Measurements from ENCODE around the gene GADD45A. TPM values are rescaled to one million over a fixed set of nuclear protein-coding genes. Genes with fewer than 3 reads are reported as not detected.
"Not testable (repeated sequence)": the region's sequence is repeated elsewhere in the genome, so short reads cannot be mapped to it uniquely, and the experiment has no call there.

The GADD45A gene, protein sequence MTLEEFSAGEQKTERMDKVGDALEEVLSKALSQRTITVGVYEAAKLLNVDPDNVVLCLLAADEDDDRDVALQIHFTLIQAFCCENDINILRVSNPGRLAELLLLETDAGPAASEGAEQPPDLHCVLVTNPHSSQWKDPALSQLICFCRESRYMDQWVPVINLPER
- total RNA-seq: 26.4 TPM

DNA sequence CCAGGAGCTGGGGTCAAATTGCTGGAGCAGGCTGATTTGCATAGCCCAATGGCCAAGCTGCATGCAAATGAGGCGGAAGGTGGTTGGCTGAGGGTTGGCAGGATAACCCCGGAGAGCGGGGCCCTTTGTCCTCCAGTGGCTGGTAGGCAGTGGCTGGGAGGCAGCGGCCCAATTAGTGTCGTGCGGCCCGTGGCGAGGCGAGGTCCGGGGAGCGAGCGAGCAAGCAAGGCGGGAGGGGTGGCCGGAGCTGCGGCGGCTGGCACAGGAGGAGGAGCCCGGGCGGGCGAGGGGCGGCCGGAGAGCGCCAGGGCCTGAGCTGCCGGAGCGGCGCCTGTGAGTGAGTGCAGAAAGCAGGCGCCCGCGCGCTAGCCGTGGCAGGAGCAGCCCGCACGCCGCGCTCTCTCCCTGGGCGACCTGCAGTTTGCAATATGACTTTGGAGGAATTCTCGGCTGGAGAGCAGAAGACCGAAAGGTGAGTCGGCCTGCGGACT is at the start of gene GADD45A:
TSS of gene GADD45A (plus strand) at position 135 of the 491 bp plus-strand sequence. CDS start at position 429, 294 bp downstream.
- DNase-seq (ENCODE audit: low read depth in 2 of 3, low spot score in 2 of 3): peak; percentile 84 to 99 (median 98)

DNA sequence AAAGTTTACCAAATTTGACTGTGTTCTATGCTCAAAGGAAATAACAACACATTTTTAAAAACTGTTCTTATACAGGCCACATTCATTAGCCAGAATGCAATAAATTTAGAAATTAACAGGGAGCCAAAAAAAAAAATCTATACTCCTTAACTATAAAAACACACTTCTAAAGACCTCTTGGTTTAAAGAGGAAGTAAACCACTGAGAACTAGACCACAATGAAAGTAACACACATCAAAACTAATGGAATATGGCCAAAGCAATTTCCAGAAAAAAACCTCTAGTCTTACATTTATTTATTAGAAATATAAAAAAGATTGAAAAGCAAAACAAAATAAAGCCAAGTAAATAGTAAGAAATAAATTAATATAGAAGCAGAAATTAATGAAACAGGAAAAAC is 48.9 kb upstream of the GADD45A start:
- DNase-seq (ENCODE audit: low read depth in 2 of 3, low spot score in 2 of 3): peak in 1 of 3 donors; percentile 57

DNA sequence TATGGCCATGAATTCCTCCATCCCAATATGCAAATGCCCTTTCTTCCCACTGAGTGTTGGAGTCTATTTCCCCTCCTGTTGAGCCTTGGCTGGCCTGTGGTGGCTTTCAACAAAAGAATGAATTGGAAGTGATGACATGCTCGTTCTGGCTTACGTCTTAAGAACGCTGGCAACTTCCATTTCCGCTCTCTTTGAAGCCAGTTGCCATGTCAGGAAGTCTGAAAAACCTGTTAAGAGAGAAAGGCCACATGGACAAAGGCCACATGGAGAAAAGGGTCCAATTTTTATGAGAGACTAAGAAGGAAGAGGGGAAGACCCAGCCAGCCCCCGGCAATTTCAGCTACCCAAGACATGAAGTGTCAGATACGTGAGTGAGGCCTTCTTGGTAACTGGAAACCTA is 45.6 kb upstream of the GADD45A start:
- DNase-seq (ENCODE audit: low read depth in 2 of 3, low spot score in 2 of 3): no peak

DNA sequence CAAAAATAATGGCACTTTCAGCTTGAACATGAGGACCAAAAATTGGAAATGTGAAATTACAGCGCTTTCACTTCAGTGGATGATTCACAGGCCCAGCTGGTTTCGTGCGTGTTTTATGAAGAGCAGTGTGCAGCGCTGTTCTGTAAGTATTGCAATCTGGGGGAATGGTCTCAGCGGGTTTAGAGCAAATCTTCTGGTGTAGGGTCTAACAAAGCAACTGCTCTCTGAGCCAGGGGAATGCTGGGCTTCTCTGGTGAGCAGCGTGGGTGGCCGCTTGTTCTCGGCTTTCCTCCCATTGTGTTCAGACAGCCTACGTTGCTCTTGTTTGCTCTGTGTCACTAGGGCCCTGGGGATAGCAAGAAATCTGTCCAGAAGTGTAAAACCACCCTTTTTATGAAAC is 42.4 kb upstream of the GADD45A start:
- DNase-seq (ENCODE audit: low read depth in 2 of 3, low spot score in 2 of 3): no peak

DNA sequence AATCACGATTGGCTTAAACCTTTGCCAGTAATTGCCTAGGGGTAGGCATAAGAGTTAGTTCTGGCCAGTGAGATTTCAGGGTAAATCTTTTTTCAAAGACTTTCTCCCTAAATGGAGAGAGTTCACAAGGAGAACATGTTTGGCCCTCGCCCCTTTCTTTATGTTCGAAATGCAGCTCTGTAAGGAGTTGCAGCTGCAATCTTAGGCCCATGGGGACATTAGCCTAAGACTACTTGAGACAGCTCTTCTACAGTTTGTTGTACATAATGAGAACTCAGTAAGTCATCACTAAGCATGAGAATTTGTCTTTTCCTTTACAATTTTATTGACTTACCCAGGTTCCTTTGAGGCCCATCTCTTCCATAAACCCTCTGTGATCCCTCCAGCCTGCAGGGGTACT is 40.4 kb upstream of the GADD45A start:
- no peak for DNase-seq (ENCODE audit: low read depth in 2 of 3, low spot score in 2 of 3)

DNA sequence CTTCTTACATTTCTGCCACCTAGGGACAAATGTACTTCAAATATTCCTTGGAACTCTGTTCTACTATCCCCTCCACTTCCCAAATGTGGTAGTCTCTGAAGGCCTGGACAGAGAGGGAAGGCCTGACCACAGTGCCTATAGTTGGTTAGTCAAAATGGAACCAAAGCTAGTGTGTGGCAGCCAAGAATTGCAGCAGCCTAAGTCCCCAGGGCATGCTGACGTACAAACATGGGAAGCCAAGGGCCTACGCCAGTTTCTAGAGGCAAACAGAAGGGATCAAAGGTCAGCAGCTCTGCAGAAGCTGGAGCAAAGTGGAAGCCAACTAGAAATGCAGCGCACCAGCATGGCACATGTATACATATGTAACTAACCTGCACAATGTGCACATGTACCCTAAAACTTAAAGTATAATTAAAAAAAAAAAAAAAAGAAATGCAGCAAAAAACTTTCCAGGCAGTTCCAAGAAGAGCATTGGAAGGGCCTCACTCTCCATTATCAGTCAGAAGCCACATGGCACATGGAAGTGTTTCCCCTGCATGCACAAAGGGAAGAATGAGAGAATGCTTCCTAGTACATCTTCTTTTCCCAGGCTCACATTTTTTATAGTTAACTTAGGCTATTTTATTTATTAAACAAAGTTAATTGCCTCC is 39.4 kb upstream of the GADD45A start:
- DNase-seq (ENCODE audit: low read depth in 2 of 3, low spot score in 2 of 3): no peak

DNA sequence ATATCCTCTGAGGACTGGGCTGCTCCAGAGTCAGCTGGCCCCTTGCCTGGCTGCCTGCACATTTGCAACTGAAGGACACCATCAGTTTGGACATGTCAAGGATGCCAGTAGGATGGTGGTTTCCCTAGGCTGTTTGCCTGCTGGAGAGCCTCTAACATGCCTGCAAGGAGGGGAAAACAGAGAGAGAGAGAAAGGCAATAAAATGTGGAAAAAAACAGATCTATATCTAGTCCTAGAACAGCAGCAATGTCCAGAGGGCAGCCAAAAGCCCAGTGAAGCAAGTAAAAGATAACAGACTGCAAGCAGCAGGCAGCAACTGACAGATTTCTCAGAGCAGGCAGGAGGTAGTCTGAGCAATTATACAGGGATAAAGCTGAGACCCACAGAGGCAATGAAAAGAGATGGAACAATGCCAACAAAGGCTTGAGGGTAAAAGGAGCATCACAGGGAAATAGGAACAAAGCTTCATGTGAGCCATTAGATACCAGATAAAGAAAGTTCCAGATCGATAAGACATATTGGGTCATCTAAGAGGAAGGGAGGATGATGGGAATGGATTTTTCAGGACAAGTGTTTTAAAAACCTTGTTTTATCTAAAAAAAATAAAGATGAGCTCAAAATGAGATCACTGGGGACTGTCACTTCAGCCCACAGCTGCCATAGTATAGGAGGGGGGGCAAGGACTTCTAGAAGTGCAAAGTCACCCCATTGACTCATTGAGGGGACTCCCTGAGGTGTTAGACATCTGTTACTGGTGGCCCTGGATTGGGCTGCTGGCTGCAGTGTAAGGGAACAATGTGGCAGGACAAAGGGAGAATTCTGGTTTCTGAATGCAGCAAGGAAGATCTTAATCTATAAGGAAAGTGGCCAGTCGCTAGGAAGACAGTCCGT is 38.6 kb upstream of the GADD45A start:
- peak in 2 of 3 donors; percentile 58 to 64 for DNase-seq (ENCODE audit: low read depth in 2 of 3, low spot score in 2 of 3)

DNA sequence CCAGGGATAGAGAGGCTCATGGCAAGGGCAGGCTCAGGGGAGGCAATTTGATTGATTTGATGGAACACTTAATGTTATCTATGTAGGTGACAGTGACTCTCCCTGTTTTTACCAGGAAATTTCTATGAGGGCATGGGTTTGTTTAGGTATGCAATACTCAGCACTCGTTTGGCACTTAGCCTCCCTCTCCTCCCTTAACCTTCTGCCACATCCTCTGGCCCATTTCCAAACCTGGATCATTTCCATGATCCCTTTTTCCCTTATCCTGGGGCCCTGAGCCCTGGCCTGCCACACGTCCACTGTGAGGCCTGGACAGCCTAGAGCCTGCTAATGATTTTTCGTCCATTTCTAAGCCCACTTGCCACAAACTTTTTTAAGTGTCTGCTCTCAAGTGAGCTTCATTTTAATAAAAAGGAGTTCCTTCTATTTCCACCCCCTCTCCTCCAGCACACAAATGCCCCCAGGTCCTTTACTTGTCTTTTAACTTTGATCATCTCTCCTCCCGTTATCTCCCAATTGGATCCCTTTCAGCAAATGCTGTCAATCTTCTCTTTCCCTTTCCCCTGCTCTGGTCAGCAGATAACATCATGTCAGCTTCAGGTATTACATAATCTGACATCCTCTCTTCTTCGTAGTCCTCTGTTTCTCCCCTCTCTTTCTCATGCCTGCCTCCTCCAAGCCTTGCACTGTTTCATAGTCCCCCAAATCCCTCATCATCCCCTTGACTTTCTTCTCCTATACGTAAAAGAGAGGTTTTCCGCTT is 37.8 kb upstream of the GADD45A start:
- DNase-seq (ENCODE audit: low read depth in 2 of 3, low spot score in 2 of 3): no peak

DNA sequence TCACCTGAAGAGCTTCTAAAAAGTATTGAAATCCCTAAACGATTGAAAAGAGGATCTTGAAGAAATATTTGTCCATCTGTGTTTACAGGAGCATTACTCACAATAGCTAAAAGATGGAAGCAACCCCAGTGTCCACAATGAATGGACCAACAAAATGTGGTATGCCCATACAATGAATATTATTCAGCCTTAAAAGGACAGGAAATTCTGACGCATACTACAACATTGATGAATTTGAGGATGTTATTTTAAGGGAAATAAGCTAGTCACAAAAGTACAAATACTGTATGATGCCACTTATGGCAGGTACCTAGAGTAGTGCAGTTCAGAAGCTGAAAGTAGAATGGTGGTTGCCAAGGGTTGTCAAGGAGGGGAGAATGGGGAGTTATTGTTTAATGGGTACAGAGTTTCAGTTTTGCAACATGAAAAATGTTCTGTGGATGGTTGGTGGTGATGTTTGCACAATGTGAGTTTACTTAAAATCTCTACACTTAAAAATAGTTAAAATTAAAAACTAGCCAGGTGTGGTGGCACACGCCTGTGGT is 37.1 kb upstream of the GADD45A start:
- DNase-seq (ENCODE audit: low read depth in 2 of 3, low spot score in 2 of 3): no peak

DNA sequence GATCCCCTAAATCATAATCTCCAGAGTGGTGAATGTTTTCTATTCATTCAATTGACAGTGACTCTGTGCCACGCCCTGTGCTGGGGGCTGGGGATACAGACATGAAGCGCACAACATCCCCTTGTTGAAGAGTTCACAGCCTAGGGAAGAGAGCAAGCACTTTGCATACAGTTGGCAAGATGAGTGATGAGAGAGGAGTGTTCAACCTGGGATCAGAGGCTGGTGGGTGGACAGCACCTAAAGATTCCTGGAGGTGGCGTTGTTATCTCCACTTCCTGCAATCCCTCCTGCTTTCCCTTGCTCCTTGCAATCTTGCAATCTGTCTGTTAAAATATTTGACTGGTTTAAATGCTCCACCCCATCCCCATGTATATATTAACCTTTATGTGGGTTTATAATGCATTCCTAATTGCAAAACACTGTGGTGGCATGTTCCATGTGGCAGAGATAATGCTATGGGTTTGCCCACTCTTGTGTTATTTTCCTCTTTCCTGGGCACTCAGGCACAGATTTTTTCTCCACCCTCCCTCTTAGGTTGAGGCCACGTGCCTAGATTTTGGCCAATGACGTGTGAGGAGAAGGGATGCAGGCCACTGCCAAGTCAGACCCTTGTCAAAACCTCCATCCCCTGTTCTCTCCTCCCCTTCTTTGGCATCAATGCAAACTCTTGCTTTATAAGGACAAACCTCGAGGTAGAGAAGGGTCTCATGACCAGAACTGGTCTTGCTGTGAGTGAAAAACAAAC is 36.2 kb upstream of the GADD45A start:
- no peak for DNase-seq (ENCODE audit: low read depth in 2 of 3, low spot score in 2 of 3)

DNA sequence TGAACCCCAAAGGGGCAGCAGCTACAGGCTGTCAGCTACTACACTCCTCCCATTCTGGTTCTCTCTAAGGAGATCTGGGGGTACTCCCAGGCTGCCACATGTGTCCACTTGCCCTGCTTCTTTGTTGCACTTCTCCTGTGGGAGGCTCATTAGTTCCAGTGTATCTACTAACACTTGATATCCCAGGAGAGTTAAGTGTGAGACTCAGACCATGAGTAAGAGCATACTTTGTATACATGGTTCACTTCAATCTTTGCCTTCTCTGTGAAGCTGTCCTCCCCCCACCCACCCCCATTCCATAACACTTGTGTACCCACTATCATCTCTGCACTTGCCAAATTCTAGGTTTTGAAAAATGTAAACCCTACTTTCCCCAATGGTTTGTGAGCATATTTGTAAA is 34.9 kb upstream of the GADD45A start:
- no peak for DNase-seq (ENCODE audit: low read depth in 2 of 3, low spot score in 2 of 3)

DNA sequence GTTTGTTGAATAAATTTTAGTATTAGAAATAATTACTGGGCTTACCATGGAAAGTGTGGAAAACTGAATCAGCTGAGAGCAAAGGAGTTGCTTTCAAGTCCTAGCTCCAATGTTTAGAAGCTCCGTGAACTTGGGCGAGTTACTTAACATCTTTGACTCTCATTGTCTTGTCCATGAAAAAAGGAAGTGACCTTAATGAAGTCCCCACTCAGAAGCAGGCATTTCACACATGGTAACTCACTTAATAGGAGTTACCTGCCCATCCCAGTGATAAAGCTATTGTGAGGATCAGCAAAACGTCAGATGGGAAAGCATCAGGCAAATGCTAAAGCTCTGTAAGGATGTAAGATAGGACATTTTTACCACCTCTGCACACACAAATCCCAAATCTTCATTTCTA is 34.0 kb upstream of the GADD45A start:
- no peak for DNase-seq (ENCODE audit: low read depth in 2 of 3, low spot score in 2 of 3)

DNA sequence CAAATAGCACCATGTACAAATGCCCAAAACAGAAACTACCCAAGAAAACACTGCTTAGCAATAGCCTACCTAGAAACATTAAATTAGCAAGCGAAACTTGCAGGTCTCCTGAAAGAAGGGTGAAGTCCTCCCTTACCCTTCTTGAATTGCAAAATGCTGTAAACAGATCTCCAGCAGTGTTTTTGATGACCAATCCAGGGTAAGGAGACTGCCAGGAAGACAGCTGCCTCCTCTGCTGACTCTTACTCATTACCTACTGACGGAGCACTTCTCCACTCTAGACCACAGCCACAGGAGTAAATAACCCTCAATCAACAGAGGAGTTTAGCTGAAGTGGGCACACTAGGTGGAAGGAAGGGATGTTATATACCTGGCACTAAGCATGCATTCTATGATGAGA is 32.2 kb upstream of the GADD45A start:
- DNase-seq (ENCODE audit: low read depth in 2 of 3, low spot score in 2 of 3): peak in 2 of 3 donors; percentile 43 to 47

DNA sequence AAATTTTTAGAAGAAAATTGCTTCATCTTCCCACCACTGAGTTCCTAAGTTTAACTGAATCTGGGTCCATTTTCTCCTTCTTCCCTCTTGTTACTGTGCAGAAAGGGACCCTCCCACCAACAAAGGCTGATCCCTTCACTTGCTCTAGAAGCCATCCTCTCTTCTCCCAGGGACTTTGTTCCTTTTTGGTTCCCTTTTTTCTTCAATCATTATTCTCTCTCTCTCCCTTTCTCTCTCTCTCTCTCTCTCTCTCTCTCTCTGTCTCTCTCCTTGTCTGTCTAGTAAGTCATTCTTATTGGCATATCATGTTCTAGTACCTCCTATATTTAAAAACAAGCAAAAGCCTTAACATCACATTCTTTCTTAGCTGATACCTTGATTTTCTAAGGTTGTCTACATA is 31.7 kb upstream of the GADD45A start:
- no peak for DNase-seq (ENCODE audit: low read depth in 2 of 3, low spot score in 2 of 3)

DNA sequence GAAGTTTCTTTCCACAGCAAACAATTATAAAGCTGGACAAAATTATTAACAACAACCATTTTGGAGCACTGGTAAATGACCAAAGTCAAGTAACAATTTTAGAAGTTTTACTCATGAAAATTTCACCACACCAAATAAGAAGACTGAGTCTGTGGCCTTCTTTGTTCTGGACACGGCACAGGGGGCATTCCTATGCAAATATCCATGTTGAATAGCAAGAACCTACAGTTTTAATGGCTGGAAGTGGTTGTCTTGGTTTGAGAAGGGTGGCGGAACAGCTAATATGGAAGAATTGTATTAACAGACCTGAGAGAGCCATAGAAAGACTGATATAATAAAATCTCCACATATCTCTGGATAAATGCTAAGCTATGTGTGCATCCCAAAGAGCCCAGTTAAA is 29.4 kb upstream of the GADD45A start:
- no peak for DNase-seq (ENCODE audit: low read depth in 2 of 3, low spot score in 2 of 3)

DNA sequence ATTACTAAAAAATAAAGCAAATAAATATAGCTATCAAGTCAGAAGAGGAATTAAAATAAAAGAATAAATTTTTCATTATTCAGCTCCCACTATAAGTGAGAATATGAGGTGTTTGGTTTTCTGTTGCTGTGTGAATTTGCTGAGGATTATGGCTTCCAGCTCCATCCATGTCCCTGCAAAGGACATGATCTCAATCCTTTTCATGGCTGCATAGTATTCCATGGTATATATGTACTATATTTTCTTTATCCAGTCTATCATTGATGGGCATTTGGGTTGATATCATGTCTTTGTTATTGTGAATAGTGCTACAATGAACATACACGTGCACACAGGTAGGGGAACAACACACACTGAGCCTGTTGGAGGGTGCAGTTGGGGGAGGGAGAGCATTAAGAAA is 27.8 kb upstream of the GADD45A start:
- DNase-seq (ENCODE audit: low read depth in 2 of 3, low spot score in 2 of 3): not testable (repeated sequence)

DNA sequence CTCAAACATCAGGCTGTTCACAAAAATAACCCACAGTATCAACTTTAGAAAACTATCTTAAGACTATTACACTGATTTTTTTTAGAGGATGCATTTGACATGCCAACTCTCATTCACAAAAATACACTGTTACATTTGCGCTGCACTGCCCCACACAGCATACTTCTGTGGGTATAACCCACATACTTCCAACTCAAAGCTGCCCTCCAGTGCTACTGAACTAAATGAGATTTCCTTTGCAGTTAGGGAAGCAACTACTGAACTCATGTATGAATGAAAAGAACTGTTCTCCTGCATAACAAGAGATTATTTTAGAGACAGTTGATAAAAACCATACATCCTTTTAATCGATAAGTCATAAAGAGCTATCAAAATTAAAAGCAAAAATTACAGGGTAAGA is 25.8 kb upstream of the GADD45A start:
- DNase-seq (ENCODE audit: low read depth in 2 of 3, low spot score in 2 of 3): no peak

DNA sequence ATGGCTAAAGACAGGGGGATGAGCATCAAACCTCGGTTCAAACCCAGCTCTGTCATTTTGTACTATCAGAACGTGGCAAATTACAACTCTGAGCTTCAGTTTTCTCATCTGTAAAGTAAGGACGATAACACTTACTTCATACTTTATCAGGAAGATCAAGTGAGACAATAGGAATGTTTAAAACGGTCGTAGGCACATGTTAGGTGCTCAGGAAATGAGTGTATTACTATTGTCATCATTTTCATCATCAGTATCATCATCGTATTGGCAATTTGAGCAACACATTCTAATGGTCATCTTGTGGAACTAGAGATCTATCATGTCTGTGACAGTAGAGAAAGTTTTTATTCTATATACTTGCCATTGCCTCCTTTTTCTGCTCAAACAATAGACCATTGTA is 22.1 kb upstream of the GADD45A start:
- DNase-seq (ENCODE audit: low read depth in 2 of 3, low spot score in 2 of 3): no peak

DNA sequence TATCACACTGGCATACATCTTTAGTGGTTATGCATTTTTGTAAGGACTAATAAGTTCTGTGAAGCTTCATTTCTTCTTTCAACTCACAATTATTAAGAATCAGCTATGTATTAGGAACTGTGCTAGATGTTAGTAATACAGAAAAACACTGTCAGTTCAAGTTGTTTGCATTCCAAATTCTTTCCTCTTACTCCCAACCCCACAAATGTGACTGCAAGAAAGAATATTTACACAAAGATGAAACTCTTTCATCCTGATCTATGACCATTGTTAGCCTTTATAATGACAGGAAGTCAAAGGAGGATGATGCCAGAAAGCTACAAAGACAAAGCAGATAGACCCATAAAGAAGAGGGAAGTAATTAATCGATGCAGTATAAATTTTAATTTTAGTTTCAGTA is 21.0 kb upstream of the GADD45A start:
- DNase-seq (ENCODE audit: low read depth in 2 of 3, low spot score in 2 of 3): no peak

DNA sequence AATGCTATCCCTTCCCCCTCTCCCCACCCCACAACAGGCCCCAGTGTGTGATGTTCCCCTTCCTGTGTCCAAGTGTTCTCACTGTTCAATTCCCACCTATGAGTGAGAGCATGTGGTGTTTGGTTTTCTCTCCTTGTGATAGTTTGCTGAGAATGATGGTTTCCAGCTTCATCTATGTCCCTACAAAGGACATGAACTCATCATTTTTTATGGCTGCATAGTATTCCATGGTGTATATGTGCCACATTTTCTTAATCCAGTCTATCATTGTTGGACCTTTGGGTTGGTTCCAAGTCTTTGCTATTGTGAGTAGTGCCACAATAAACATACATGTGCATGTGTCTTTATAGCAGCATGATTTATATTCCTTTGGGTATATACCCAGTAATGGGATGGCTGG is 19.7 kb upstream of the GADD45A start:
- not testable (repeated sequence) for DNase-seq (ENCODE audit: low read depth in 2 of 3, low spot score in 2 of 3)

Data from hematopoietic multipotent progenitor cell (in vitro differentiated cells).